T-helper 2 cell treated with Interferon-gamma antibody and Interleukin-4, amounts not matched to agents 100 ng/mL and 5 ng/mL, for 36 hours (primary cell): Measurements from ENCODE around the gene PDE1A. TPM values are rescaled to one million over a fixed set of nuclear protein-coding genes. Genes with fewer than 3 reads are reported as not detected.

Experiments
- intact Hi-C: fragments of 100-400 bp; cut with micrococcal nuclease; formaldehyde crosslinking; loops from one replicate; pipeline ENCODE4 v1.15.1; 2023
- total RNA-seq: library from RNA; stranded (reverse); gene quantifications from 2 replicates; pipeline ENCODE4 v1.2.3, GENCODE V29; 2022

PDE1A gene
- total RNA-seq, 1 donor from 2014 or later: not detected

DNA sequence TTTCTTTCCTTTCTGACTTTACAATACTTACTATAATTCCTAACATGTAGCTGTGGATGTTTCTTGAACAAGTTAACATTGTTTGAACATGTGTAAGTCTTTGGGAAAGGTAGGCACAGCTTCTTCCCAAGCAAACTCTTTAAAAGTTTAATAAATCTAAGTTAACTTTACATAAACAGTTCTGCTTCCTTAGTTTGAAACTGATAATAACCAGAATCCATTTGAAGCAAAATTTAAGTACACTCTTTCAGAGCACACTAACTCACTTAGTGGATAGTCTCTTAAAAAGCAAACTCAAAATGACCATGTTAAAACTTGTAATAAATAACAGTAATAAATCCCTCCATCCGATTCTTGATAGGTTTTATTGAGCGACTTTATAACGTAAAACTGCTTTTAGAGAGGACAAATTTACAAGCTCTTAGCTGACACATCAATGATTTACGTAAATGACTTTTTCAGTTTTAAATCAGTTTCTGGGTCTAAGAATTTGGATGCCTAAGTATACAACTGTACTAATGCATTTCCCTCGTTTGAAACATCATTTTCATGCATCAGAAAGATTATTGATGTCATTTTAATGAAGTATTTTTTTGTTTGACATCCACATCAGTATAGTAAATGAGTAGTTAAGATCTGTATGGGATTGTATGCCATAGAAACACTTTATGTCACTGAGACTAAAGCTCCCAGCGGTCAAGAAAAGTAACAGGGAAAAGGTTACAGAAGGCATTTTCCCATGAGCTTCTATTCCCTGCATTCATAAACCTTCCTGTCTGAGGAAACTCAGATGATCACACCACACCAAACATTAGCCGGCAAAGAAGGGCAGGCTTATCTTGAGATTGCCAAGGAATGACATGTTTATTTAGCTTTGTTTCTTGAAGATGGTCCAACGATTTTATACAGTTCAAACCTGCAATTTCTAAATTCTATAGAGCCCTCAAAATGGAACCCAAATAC is 67.5 kb downstream of the PDE1A start:
- intact Hi-C loops: no loop called here

DNA sequence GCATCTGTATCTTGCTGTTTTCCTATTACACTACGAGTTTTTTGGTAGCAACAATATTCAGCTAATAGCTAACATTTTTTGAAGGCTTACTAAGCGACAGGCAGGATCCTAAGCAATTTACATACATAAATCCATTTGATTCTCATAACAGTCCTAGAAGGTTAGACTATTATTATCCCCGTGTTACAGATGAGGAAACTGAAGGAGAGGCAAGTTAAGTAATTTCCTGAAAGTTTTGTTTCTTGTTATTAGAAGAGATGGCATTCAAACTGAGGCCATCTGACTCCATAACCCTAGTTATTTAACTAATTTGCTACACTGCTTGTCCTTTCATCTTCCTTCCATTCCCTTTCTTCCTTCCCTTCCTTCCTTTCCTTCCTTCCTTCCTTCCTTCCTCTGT is 68.2 kb downstream of the PDE1A start:
- intact Hi-C loops: no loop called here

DNA sequence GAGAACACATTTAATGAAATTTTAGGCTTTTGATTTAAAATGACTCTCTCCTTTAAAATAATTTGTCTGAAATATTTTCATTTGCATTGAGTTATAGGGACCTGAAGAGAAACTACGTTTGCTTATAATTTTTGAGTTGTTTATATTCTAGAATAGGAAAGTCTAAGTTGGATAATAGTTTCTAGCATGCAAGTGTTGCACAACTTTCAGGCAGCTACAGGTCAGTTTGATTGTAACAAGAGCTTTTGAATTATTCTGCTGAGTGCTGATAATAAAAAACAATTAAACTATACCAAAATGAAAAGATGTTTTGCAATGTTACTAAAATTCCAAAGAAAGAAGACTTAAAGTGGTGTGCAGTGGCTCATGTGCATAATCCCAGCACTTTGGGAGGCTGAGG is 71.0 kb downstream of the PDE1A start:
- intact Hi-C loops: no loop called here

DNA sequence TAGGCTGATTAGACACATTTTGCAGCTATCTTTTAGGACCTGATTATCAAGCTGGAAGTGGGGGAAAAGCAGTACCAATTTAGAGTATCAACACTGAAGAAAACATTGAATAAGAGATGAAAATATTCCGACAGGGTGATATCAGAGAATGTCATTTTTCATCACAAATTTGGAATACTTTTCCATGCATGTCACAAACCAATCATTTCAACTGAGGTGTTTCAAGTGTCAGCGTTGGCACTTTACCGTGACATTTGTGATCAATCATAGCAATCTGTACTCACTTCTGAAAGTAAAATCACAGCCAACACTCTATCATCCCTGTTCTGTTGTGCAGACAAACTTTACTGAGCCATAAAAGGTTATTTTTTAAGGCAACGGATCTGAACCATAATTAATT is 75.4 kb downstream of the PDE1A start:
- intact Hi-C loops: no loop called here

DNA sequence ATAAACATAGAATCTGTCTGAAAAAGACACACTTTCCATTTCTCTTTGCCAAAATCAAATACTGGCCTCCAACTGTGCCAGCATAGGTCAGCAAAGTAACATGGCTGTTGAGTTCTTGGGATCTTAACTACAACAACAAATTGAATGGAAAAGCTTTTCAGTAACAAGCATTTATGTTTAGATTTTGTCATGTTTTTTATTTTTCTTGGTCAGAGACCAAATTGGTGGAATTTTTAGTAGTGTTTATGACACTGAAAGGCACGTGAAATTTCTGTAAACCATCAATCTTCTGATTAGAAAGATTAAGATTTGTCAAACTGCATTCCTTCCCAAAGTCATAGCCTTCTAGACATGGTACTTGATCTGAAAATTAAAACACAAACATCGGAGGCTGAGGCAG is 77.6 kb downstream of the PDE1A start:
- intact Hi-C loops: no loop called here

DNA sequence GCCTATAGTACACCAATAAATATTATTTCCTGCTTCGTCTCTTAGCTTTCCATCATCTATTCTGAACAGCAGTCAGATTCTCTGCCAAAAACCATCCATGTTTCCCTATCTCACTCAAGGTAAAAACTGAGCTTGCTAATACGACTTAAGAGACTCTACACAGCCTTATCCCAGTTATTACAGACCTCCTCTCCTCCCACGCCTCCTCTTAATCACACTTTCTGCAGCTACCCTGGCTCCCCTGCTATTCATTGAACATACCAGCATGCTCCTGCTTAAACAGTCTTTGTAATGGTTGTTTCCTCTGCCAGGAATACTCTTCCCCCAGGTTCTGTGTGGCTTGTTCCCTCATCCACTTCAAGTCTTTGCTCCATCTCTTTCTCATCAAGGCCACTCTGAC is 81.5 kb downstream of the PDE1A start:
- intact Hi-C loops: no loop called here

DNA sequence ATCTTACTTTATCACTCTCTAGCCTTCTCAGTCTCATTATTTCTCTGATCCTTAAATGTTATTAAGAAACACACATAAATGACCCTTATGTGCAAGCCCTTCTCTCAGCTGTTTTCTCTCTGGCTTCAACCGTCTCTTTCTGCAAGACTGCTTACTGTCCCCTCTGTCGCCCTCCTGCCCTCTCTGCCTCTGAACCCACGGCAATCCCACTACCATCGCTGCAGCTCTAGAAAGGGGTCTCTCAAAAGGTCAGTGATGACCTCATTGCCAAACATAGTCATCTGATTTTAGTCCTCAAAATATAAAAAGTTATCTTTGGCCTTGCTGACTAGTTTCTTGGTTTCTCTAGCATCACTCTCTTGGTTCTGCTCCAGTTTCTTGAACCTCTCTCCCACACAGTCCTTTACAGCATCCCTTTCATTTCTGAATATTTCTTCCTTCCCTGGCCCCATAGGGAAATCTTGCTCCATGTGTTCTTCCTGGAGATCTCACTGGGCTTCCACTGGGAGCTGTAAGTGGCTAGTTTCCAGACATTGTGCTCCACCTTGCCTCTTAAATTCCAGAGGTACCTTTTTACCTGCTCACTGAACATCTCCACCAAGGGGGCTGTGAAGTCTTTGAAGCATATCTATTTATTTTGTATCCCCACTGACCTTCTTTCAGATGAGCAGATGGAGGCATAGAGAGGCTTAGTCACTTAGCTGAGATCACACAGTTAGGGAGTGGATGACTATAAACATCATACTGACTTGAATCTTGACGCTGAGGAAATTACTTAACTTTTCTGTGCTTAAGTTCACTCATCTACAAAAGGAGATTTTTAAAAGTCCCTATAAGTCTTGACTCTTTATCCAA is 96.2 kb downstream of the PDE1A start:
- intact Hi-C loops: no loop called here

DNA sequence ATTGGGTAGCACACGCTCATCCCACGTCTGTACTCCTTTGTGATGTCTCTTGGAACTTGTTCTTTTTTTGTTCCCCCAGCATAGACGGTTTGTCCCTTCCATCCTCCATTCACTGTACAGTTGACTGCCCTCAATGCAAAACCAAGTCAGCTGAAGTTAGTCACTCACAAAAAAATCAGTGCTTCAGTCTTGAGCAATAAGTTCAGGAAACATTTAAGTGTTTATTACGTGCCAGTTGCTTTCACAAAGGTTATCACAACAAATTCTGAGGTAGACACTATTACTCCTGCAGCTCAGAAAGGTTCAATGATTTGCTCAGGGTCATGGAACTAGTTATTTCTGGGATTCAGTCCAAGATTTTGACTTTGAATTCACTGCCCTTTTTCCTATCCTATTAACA is 102.2 kb downstream of the PDE1A start:
- intact Hi-C loops: no loop called here

DNA sequence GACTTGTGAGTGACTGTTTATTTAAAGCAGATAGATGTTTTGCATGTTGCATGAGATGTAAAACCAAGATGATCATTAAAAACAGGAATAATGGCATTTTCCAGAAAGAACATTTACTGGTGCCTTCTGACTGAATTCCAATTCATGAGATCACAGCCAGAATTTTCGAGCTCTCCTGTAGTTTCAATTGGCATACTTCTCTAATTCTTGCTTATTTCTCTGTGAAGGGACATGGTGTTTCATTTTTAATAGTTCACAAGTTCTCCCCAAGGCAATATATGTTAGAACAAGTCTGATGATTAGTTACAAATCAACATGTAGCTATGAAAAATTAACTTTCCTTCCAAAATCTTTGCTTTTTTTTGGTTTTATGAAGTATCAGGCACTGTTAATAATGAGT is 105.7 kb downstream of the PDE1A start:
- intact Hi-C loops: no loop called here

DNA sequence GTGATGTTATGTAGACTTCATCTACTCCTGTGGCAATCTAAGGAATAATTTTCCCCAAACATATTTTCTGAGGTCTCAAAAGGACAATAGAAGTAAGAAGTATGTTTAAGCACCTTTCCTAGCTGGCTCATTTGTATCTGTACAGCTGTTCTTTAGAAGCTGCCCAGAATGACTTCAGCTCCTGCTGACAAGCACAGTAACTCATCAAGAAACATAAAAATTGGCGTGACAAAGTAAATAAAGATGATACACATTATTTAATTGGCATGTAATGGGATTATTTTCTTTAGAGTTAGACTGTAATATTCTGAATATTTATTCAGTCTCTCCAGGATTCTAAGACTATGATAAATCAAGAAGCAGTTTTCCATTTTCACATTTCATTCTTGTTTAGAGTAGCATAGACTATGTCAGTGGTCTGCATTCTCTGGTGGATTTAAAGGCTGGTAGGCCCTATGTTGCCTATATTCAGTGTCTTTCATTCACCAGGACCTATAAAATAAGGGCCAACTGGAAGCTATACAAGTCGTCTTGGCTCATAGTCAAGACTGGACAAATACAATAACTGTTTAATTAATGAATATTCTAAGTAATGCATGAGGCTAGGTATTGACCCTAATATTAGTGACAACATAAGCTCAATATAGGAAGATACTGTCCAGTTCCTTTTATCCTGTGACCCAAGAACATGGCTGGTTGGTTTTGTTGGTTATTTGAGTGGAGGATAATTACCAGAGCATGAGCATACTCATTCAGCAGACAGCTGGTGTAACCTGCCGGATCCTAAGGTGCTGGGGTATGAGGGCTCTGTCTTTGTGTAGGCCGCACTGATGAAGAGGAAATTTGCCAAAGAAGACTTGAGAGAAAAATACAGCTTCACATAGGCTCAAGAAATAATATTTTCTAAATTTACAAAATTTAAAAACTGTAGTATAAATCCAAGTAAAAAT is 107.0 kb downstream of the PDE1A start:
- intact Hi-C loops: no loop called here

DNA sequence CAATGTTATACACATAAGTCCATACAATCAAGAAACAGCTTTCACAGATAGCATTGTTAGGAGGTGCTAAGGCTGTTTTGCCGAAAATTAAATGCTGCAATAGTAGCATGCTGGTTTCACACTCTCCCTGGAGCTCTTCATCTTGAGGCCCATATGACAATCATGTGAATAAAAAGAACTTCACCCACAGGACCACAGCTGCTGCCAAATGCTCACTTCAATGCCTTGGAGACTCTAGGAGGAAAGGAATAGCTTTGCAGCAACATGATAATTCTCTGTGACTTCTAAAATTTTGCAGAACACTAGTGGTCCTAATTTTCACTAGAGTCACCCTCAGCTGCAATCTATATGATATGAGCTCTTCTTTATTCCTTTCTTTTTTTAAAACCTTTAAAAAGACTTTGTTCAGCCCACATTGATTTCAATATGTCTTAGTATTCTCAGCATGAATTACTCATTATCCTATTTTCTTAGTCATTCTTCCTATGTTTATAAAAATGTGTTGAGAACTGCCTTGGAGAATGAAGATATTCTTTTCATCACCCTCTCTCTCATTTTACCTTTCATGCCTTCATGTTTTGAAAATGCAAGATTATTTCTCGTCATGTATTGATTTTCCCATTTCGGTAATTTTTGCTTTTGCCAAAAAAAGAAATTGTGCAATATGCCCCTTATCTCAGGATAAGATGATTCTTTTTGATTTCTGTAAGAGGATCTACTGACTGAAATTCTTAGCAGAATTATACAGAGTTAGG is 108.2 kb downstream of the PDE1A start:
- intact Hi-C loops: no loop called here

DNA sequence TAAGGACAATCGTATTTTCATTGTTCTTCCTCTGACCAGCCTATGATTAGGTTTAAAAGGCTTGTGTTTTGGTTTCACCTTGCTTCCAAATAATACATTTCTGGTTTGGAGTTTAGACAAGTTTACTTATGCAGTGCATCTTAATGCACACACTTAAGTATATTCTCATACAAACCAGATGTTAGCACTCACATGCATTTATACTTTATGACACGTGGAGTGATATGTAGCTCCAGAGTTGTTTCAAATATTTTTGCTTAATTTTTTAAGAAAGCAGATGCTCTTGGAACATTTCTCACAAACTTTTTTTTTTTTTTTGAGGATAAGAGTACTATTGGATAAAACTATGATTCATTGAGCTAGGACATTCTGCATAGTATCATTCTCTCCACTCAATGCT is 109.9 kb downstream of the PDE1A start:
- intact Hi-C loops: no loop called here

DNA sequence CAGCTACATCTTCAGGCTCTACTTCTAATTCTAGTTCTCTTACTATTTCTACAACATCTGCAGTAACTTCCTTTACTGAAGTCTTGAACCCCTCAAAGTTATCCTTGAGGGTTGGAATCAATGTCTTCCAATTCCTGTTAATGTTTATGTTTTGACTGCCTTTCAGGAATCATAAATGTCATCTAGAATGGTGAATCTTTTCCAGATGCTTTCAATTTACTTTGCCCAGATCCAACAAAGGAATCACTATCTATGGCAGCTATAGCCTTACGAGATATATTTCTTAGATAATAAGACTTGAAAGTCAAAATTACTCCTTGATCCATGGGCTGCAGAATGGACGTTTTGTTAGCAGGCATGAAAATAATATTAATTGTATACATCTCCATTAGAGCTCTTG is 123.9 kb downstream of the PDE1A start:
- intact Hi-C loops: no loop called here

DNA sequence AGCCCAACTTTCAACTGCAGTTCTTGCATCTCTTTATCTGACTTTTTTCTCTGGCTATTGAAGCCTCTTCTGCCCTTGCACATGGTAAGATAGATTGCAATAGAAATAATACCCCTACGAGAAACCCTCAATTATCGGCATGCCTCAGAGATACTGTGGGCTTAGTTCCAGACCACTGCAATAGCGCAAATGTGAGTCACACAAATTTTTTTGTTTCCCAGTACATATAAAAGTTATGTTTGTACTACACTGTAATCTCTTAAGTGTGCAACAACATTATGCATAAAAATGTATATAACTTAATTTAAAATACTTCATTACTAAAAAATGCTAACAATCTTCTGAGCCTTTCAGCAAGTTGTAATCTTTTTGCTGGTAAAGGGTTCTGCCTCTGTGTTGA is 124.7 kb downstream of the PDE1A start:
- intact Hi-C loops: no loop called here

DNA sequence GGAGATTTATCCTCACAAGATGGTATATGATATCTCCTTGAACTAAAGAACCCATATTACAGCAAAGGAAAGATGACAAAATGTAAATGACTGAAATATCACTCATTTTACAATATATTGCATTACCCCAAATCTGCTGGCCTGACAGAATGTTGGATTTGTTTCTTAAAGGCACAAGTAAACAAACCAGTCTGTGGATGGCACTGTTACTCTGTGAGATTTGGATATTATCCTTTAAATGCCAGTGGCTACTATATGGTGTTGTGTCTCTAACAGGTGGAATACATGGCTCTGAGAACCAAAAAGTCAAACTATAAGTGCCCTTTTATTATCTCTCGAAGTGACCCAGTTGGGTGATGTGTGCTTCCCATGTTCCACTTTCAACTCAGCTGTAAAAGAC is 125.7 kb downstream of the PDE1A start:
- intact Hi-C loops: no loop called here

DNA sequence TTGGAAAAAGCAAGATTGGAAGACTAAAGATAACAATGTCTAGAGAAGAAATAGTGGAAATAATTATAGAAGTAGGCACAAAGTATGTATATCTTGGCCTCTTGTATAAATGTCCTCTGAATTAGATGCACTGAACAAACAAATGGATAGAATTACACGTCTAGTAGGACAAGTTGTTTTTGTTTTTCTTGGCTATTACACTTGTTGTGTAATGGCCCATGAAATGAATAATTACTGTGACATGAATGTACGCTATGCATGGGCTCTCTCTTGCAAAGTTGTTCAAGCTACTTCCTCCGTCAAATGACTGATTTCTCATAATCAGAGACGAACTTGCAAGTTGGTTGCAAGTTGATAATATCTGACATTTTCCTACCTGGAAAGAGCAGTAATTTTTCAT is 126.2 kb downstream of the PDE1A start:
- intact Hi-C loops: no loop called here

DNA sequence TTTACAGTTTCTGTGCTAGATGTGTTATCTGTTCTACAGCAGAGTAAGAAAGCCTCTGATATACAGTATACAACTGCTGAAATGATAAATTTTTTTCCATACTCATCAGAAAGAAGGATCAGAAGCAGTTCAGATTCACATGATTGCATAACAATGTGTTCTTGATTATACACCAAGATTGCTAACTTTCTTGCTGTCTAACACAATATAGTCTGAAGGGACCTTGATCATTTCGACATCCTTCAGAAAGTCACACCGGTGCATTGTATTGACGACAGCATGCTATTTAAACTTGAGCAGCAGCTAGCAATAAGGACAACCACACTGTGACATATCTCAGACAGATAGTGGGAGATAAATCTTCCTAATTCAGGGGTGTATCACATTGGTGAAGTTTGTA is 127.2 kb downstream of the PDE1A start:
- intact Hi-C loops: no loop called here

DNA sequence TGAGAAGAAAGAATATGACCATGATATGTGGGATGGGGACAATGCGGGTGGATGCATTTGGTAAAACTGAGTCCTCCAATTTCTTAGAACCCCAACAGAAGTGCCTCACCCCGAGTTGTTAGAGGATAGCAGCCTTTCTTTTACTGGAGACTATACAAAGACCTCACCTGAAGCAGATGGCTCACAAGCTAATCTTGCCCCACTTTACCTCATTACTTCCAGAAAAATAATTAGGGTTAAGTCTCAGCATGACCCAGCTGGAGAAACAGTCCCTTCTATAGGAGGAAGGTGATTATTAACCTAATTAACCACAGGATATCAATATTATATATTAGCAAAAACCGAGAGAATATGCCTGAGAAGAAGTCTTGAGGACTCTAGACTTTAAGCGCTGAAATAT is 128.4 kb downstream of the PDE1A start:
- intact Hi-C loops: no loop called here

DNA sequence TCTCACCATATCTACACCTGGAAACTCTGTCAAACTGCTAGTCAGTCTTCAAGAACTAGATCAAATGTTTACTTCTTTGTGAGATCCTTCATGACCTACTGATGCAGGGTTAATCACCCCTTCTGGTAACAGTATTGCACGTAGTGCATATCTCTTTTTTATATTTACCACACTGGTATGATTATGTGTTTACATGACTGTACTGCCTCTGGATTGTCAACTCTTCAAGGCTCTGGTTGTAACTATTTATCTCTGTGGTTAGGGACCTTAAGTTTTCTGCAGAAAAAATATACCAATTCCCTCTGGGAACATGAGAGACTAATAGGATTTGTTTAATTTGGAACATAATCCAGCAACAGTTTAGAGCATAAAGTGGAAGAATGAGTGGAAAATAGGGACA is 135.5 kb downstream of the PDE1A start:
- intact Hi-C loops: no loop called here

DNA sequence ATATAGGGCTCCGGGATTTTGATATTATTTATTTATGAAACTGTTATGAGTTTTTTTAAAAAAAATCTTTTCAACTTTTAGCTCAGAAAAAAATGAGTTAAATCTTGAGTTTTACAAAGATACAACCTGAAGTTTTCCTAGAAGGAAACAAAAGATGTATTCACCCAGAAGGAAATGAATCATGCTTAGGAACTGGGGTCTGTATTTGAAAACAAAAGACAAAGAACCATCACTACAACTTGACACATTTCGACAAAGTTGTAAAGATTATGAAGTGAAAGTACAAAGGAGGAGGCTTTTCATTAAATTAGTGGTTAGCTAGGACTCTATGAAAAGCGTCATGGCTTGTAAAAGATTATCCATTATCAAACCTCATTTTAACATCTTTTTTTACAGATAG is 143.3 kb downstream of the PDE1A start:
- intact Hi-C loops: no loop called here

DNA sequence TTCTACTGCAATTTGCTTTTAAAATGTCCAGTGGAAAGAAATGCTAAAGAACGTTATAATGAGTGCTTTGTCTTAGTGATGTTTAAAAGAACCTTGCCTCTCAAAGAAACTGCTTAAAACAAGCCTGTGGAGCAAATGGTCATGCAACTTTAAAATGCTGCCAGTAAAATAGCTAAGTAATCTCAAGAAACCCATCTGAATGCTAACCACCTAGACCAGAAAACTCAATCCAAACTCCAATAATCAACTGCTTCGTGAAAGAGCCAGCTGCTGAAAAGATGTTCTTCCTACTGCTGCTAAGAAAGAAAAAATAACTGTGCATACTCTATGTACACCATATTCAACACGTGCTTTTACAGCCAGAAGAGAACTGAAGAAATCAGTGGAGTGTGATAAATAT is 145.6 kb downstream of the PDE1A start:
- intact Hi-C loops: no loop called here
